H1 (cell line): ENCODE measurements around the gene SERINC5. TPM values are rescaled to one million over a fixed set of nuclear protein-coding genes. Genes with fewer than 3 reads are reported as not detected.

Experiments
- CTCF ChIA-PET: fragments of 300-600 bp; sonication (Branson Sonifier 250); formaldehyde crosslinking; loops from one replicate; lab custom pipeline; 2021; ENCODE audit not compliant: partially characterized antibody; lab: Charles Lee
- POLR2A ChIA-PET: fragments of 300-600 bp; sonication (Branson Sonifier 250); formaldehyde crosslinking; loops from one replicate; lab custom pipeline; 2021; ENCODE audit warnings: inconsistent platforms; ENCODE audit not compliant: partially characterized antibody; lab: Charles Lee
- DNase-seq, 2 experiments: peaks; one replicate each; pipeline versions ENCODE4 v3.0.0 to v3.0.0-alpha.2; 2010 to 2022; ENCODE audit warnings: low spot score in 2 of 2, low read depth in 1 of 2, mixed read lengths in 1 of 2
- FAIRE-seq: peaks from 2 replicates; lab custom pipeline; 2011; peaks lifted over from hg19 to GRCh38; lab: Jason Lieb, UNC
- H2AFZ ChIP-seq: 2 replicates; pipeline ENCODE4 v1.8.1; 2012; ENCODE audit warnings: low read length, inconsistent platforms
- H2AK5ac ChIP-seq: 2 replicates; pipeline ENCODE4 v1.6.1; 2013; ENCODE audit warnings: low read depth, low read length
- H2BK120ac ChIP-seq: replicated peaks from 2 replicates; pipeline ENCODE3; 2013; ENCODE audit warnings: low read depth, low read length, inconsistent platforms
- H2BK12ac ChIP-seq: 2 replicates; pipeline ENCODE4 v1.6.1; 2013; ENCODE audit warnings: low read depth, low read length
- H2BK15ac ChIP-seq: 2 replicates; pipeline ENCODE4 v1.6.1; 2013; ENCODE audit warnings: low read length
- H2BK20ac ChIP-seq: 2 replicates; pipeline ENCODE4 v1.6.1; 2013; ENCODE audit warnings: low read length
- H2BK5ac ChIP-seq: 2 replicates; pipeline ENCODE4 v1.6.1; 2013; ENCODE audit warnings: low read depth, low read length
- H3K14ac ChIP-seq: 2 replicates; pipeline ENCODE4 v1.6.1; 2013; ENCODE audit warnings: inconsistent platforms; ENCODE audit not compliant: insufficient read length
- H3K18ac ChIP-seq: 2 replicates; pipeline ENCODE4 v1.6.1; 2013; ENCODE audit warnings: low read length; ENCODE audit errors: extremely low read depth
- H3K23ac ChIP-seq: 2 replicates; pipeline ENCODE4 v1.6.1; 2013; ENCODE audit warnings: inconsistent platforms; ENCODE audit not compliant: insufficient read length
- H3K23me2 ChIP-seq: 2 replicates; pipeline ENCODE4 v1.6.1; 2013; ENCODE audit warnings: low read depth, low read length
- H3K27ac ChIP-seq: 2 replicates; pipeline ENCODE4 v1.6.1; 2011; ENCODE audit warnings: low read depth, low read length, inconsistent platforms
- H3K27me3 ChIP-seq, 4 experiments: replicated peaks in 1 of 4; 1 replicate in 1 of 4; 2 replicates in 3 of 4; pipeline versions ENCODE4 v1.6.1 to v1.8.1; 2011 to 2013; ENCODE audit warnings: low read length in 3 of 4, mild to moderate bottlenecking in 3 of 4, inconsistent platforms in 2 of 4, mixed read lengths in 2 of 4, moderate library complexity in 1 of 4; ENCODE audit not compliant: control insufficient read depth in 3 of 4, insufficient read depth in 3 of 4; ENCODE audit errors: extremely low read depth in 1 of 4
- H3K36me3 ChIP-seq, 4 experiments: 2 replicates each; pipeline versions ENCODE4 v1.6.1 to v1.8.1; 2011 to 2013; ENCODE audit warnings: mild to moderate bottlenecking in 4 of 4, low read length in 3 of 4, moderate library complexity in 2 of 4, control low read depth in 1 of 4, inconsistent platforms in 1 of 4; ENCODE audit not compliant: insufficient read depth in 4 of 4, control insufficient read depth in 2 of 4
- H3K4ac ChIP-seq: replicated peaks from 2 replicates; pipeline ENCODE3; 2013; ENCODE audit warnings: low read length, low read depth, mixed read lengths, inconsistent platforms; ENCODE audit not compliant: insufficient read length
- H3K4me1 ChIP-seq, 4 experiments: replicated peaks in 1 of 4; 1 replicate in 1 of 4; 2 replicates in 3 of 4; pipeline versions ENCODE4 v1.6.1 to v1.8.1; 2011 to 2013; ENCODE audit warnings: low read length in 3 of 4, inconsistent platforms in 2 of 4, mixed read lengths in 1 of 4; ENCODE audit not compliant: insufficient read depth in 4 of 4, control insufficient read depth in 3 of 4
- H3K4me2 ChIP-seq, 2 experiments: 2 replicates each; pipeline versions ENCODE4 v1.6.1 to v1.8.1; 2011 to 2013; ENCODE audit warnings: low read depth in 2 of 2, low read length in 2 of 2, control low read depth in 1 of 2, inconsistent platforms in 1 of 2, mild to moderate bottlenecking in 1 of 2; ENCODE audit not compliant: insufficient read depth in 1 of 2
- H3K4me3 ChIP-seq, 4 experiments: fragments of 200-600, 300-600 bp in 1 of 4; sonication (generic), shearing (Covaris generic), sonication (Bioruptor Twin) in 1 of 4; 2 replicates each; pipeline versions ENCODE4 v1.5.1 to v1.8.1; 2011 to 2016; ENCODE audit warnings: low read length in 4 of 4, low read depth in 3 of 4, control low read depth in 2 of 4, inconsistent platforms in 2 of 4, mild to moderate bottlenecking in 2 of 4, mixed read lengths in 1 of 4, moderate library complexity in 1 of 4; ENCODE audit not compliant: insufficient read depth in 2 of 4; ENCODE audit errors: extremely low read depth in 1 of 4
- H3K56ac ChIP-seq: replicated peaks from 2 replicates; pipeline ENCODE3; 2013; ENCODE audit warnings: low read depth, mild to moderate bottlenecking, mixed read lengths, low read length, inconsistent platforms; ENCODE audit not compliant: insufficient read length
- H3K79me1 ChIP-seq: 2 replicates; pipeline ENCODE4 v1.6.1; 2013; ENCODE audit warnings: low read depth, low read length, control low read depth
- H3K79me2 ChIP-seq, 2 experiments: 2 replicates each; pipeline versions ENCODE4 v1.6.1 to v1.8.1; 2012 to 2013; ENCODE audit warnings: low read length in 2 of 2, mild to moderate bottlenecking in 2 of 2, inconsistent platforms in 1 of 2; ENCODE audit not compliant: insufficient read depth in 2 of 2, control insufficient read depth in 1 of 2
- H3K9ac ChIP-seq, 4 experiments: replicated peaks in 1 of 4; 1 replicate in 1 of 4; 2 replicates in 3 of 4; pipeline versions ENCODE4 v1.6.1 to v1.8.1; 2011 to 2013; ENCODE audit warnings: low read depth in 3 of 4, low read length in 3 of 4, control low read depth in 2 of 4, mild to moderate bottlenecking in 2 of 4, moderate library complexity in 2 of 4, inconsistent platforms in 1 of 4; ENCODE audit errors: extremely low read depth in 1 of 4
- H3K9me3 ChIP-seq, 2 experiments: 2 replicates each; pipeline versions ENCODE4 v1.6.1 to v1.8.1; 2012 to 2013; ENCODE audit warnings: mild to moderate bottlenecking in 2 of 2, moderate library complexity in 2 of 2, control low read depth in 1 of 2, inconsistent platforms in 1 of 2, low read depth in 1 of 2, low read length in 1 of 2, mixed read lengths in 1 of 2; ENCODE audit not compliant: insufficient read depth in 2 of 2
- H4K20me1 ChIP-seq, 2 experiments: replicated peaks in 1 of 2; 2 replicates each; pipeline versions ENCODE3 to v1.8.1; 2011 to 2013; ENCODE audit warnings: inconsistent platforms in 2 of 2, low read length in 2 of 2, mild to moderate bottlenecking in 1 of 2; ENCODE audit not compliant: insufficient read depth in 2 of 2, control insufficient read depth in 1 of 2
- H4K5ac ChIP-seq: 2 replicates; pipeline ENCODE4 v1.6.1; 2013; ENCODE audit warnings: low read length, low read depth, mixed read lengths, inconsistent platforms; ENCODE audit not compliant: insufficient read length
- H4K8ac ChIP-seq: 2 replicates; pipeline ENCODE4 v1.8.0; 2013; ENCODE audit warnings: mild to moderate bottlenecking, moderate library complexity, low read length, inconsistent platforms; ENCODE audit not compliant: insufficient read depth; ENCODE audit errors: extremely low read depth
- H4K91ac ChIP-seq: replicated peaks from 2 replicates; pipeline ENCODE3; 2013; ENCODE audit warnings: low read length, mixed read lengths, inconsistent platforms; ENCODE audit not compliant: insufficient read length
- BACH1 ChIP-seq: IDR thresholded peaks from 2 replicates; pipeline ENCODE4 v1.6.1; 2012; ENCODE audit warnings: low read length, improper control_type of control experiment
- E2F6 ChIP-seq: IDR thresholded peaks from 2 replicates; pipeline ENCODE4 v1.6.1; 2012; ENCODE audit warnings: inconsistent platforms
- EP300 ChIP-seq, 2 experiments: IDR thresholded peaks; 1 replicate in 1 of 2; 2 replicates in 1 of 2; pipeline ENCODE4 v1.6.1; 2011 to 2012; ENCODE audit warnings: low read depth in 2 of 2, low read length in 2 of 2, mild to moderate bottlenecking in 2 of 2, borderline replicate concordance in 1 of 2, inconsistent platforms in 1 of 2, moderate library complexity in 1 of 2
- EZH2 ChIP-seq: fragments of 200-600 bp; sonication (generic); IDR thresholded peaks from 2 replicates; pipeline ENCODE4 v1.7.1; 2012; ENCODE audit warnings: low read depth, mild to moderate bottlenecking, moderate library complexity, low read length, inconsistent platforms; ENCODE audit not compliant: severe bottlenecking
- JUN ChIP-seq: IDR thresholded peaks from 2 replicates; pipeline ENCODE4 v1.6.1; 2011; ENCODE audit warnings: low read depth, mild to moderate bottlenecking, improper control_type of control experiment, low read length
- KDM5A ChIP-seq: fragments of 200-600 bp; IDR thresholded peaks from 2 replicates; pipeline ENCODE4 v1.7.1; 2012; ENCODE audit warnings: mild to moderate bottlenecking, low read length, inconsistent platforms, mixed read lengths
- MAFK ChIP-seq: IDR thresholded peaks from 2 replicates; pipeline ENCODE4 v1.6.1; 2012; ENCODE audit warnings: low read depth, mild to moderate bottlenecking, improper control_type of control experiment, low read length
- NANOG ChIP-seq: IDR thresholded peaks from 2 replicates; pipeline ENCODE4 v1.6.1; 2011; ENCODE audit warnings: low read length, low read depth, mild to moderate bottlenecking, inconsistent platforms; ENCODE audit not compliant: insufficient read depth, poor library complexity, severe bottlenecking
- POLR2A ChIP-seq, 2 experiments: IDR thresholded peaks; 1 replicate in 1 of 2; 2 replicates in 1 of 2; pipeline ENCODE4 v1.6.1; 2011; ENCODE audit warnings: low read depth in 2 of 2, low read length in 2 of 2, mild to moderate bottlenecking in 2 of 2; ENCODE audit errors: control extremely low read depth in 1 of 2
- RNF2 ChIP-seq: fragments of 200-900, 300-1000 bp; sonication (generic); IDR thresholded peaks from 2 replicates; pipeline ENCODE4 v1.7.1; 2016; ENCODE audit warnings: borderline replicate concordance, low read depth, mild to moderate bottlenecking, antibody characterized with exemption, low read length; ENCODE audit not compliant: poor library complexity, severe bottlenecking; ENCODE audit errors: missing control alignments
- SP2 ChIP-seq: IDR thresholded peaks from 2 replicates; pipeline ENCODE4 v1.6.1; 2012; ENCODE audit warnings: mild to moderate bottlenecking, low read length, inconsistent platforms
- WGBS, 2 experiments: shearing (Covaris generic) in 1 of 2; methylation state at CpG; one replicate each; pipeline versions ENCODE4 v1.1.6 to v1.1.7; 2013 to 2015; ENCODE audit warnings: low lambda C conversion rate in 2 of 2, mixed read lengths in 2 of 2, inconsistent platforms in 1 of 2, low coverage in 1 of 2, missing lambda C conversion rate in 1 of 2; ENCODE audit not compliant: insufficient replicate concordance in 2 of 2, insufficient coverage in 1 of 2, insufficient read length in 1 of 2; ENCODE audit errors: extremely low coverage in 1 of 2, missing lambda C conversion rate in 1 of 2; 5-methylcytosine and 5-hydroxymethylcytosine counted together
- polyA plus RNA-seq, 7 experiments: library from polyadenylated mRNA; depleted of rRNA in 3 of 7; stranded (reverse) in 5 of 7; unstranded in 2 of 7; fragments of >200 nt in 5 of 7; fragments of 200-250 nt in 2 of 7; gene quantifications; 1 replicate in 5 of 7; 2 replicates in 1 of 7; 4 replicates in 1 of 7; pipeline versions ENCODE4 v1.2.1 to v1.2.3, GENCODE V29; 2011 to 2013; ENCODE audit warnings: missing spikeins in 2 of 7, mixed read lengths in 2 of 7
- total RNA-seq: library from RNA; stranded (reverse); fragmentation: NEBNext Ultra II Directional; extraction: Animal tissue kit (Norgen Biotek cat#: 25700); gene quantifications from 2 replicates; pipeline ENCODE4 v1.2.1, GENCODE V29; 2021

Gene SERINC5
- total and polyA plus RNA-seq, 2 of the 8 experiments (the other 6 are each of a cell fraction or from before 2014, with no cell fraction given), result 32.2 to 149 TPM

DNA sequence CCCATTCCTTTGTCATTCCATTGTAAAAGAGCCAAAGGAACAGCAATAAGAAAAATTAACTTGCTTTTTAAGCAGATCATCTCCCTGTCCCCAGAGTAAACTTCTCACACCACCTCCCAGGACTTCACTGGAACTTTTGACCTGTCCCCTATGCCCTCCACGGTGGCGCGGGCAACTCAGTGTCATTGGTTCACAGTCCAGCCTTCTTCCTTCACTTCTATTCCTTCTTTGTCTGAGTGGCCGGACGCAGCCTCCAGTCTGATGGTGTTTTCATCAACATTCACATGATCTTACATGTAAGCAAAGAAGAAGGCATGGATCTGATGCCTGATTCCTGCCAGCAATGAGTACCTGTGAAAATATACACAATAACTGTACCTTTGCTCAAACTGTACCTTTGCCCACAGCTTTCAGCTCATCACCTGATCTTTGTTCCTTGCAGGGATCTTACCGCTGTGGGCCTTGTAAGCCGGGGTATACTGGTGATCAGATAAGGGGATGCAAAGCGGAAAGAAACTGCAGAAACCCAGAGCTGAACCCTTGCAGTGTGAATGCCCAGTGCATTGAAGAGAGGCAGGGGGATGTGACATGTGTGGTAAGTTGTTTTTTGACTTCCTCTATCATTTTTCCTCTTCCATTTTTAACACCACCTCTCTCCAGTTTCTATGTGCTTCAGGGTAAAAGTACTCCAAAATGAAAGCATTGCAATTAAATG lies 188.2 kb downstream of the SERINC5 start:
- Histone ChIP-seq H3K36me3 (no peaks in the 10 kb centered on the region; a peak in 1 of 8 replicates), H2BK15ac (no peak overlapping the region), H2BK120ac (no peak overlapping the region), H2BK20ac (no peak overlapping the region), H3K56ac (no peak overlapping the region), H3K23ac (no peak overlapping the region), H3K9me3 (no peaks in the 10 kb centered on the region; a peak in 1 of 4 replicates), H3K4ac (no peak overlapping the region), H3K27me3 (no peaks in the 10 kb centered on the region), H3K14ac (no peak overlapping the region), H3K23me2 (no peaks in the 10 kb centered on the region), H3K4me2 (no peak overlapping the region), H3K79me2 (no peaks in the 10 kb centered on the region), H2BK12ac (no peak overlapping the region), H3K4me1 (no peaks in the 10 kb centered on the region; a peak in 1 of 7 replicates), H3K9ac (no peak overlapping the region), H4K5ac (no peak overlapping the region), H3K79me1 (no peaks in the 10 kb centered on the region), H2AFZ (no peak overlapping the region), H2BK5ac (no peak overlapping the region), H2AK5ac (no peak overlapping the region), H3K18ac (no peak overlapping the region), H4K20me1 (no peaks in the 10 kb centered on the region), H3K4me3 (no peak overlapping the region), H4K8ac (no peak overlapping the region), H4K91ac (no peak overlapping the region), H3K27ac (no peak overlapping the region)
- no peak for FAIRE-seq
- no peak for DNase-seq
- CTCF ChIA-PET, result interaction anchor here (0.9 to 1.4 kb wide), 3 partner anchors 11 to 33 kb away, joined by 3 to 5 read pairs (median 3); partner anchors contain the start of gene THBS4
- POLR2A ChIA-PET, result no interaction called here
- WGBS, 2 experiments, result 94% methylated on average over 8 of the region's 8 CpGs; no CpG with 5 or more reads in 1 of the 2 experiments
- no peak for TF ChIP-seq EZH2
- no peak for TF ChIP-seq BACH1
- TF ChIP-seq SP2, result no peak
- TF ChIP-seq EP300 (IDR thresholded peaks at IDR 0.05; ENCODE audit: borderline replicate concordance in 1 of 2, low read depth in 2 of 2, low read length in 2 of 2), result no peak
- TF ChIP-seq KDM5A, result no peak
- no peak for TF ChIP-seq POLR2A (IDR thresholded peaks at IDR 0.05; ENCODE audit: control extremely low read depth in 1 of 2, low read depth in 2 of 2, low read length in 2 of 2)
- TF ChIP-seq JUN, result no peak
- TF ChIP-seq RNF2, result no peak
- TF ChIP-seq MAFK, result no peak
- no peak for TF ChIP-seq E2F6
- no peak for TF ChIP-seq NANOG
